HG03520 (cell line): ENCODE measurements around the gene PTPRM.

Source experiments
- ATAC-seq: cut with Tn5 transposase; IDR thresholded peaks from one replicate; pipeline ENCODE4 v1.9.1; 2021; ENCODE audit warnings: mild to moderate bottlenecking, moderate library complexity; ENCODE audit not compliant: unreplicated experiment

Gene PTPRM

DNA sequence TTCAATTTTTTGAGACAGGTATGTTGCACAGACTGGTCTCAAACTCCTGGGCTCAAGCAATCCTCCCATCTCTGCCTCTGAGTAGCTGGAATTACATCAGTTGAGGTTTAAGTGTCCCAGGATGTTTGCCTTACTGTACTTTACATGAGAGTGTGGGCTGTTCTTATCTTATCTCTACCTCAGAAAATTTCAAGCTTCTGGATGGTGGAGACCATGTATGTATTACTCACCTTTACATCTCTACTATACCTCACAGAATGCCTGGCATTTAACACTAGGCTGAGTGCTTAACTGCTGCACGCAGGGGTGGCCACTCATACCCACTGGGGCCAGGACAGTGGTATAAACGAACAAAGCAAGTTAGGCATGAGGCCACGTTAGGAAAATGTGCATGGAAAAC is 770.1 kb downstream of the PTPRM start:
- no peak for ATAC-seq

DNA sequence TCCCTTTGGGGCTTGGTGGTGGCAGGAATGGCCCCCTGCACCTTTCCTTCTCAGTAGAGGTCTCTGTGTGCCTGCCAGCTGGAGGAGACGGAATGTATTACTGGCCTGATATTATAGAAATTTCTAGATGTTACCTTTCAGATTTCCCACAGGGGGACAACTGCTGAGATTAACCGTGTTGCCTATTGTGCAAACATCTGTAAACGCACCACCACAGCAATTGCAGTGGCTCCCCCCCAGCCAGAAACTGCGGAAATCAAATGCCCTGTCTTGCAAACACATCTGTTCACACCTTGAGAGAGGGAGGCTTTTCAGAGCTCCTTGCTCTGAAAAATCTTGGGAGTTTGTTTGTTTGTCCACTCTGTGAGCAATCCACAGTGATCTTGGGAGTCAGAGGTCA is 772.1 kb downstream of the PTPRM start:
- no peak for ATAC-seq

DNA sequence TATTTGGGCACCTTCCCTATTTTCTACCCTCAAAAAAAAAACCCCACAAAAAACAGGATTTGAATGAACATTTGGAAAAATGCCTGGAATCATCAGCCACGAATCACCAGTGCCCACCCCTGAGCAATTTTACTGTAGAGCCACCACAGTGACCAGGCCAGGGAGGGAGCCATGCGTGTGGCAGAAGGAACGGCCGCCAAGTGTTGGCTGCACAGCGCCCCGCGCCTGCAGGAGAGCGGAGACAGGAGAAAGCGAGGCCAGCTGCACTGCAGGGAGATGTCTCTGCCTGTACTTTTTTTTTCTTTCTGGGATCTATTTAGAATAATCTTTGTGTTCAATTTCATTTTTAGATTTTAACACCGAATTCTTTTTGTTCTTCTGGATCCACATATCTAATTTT is 772.8 kb downstream of the PTPRM start:
- no peak for ATAC-seq

DNA sequence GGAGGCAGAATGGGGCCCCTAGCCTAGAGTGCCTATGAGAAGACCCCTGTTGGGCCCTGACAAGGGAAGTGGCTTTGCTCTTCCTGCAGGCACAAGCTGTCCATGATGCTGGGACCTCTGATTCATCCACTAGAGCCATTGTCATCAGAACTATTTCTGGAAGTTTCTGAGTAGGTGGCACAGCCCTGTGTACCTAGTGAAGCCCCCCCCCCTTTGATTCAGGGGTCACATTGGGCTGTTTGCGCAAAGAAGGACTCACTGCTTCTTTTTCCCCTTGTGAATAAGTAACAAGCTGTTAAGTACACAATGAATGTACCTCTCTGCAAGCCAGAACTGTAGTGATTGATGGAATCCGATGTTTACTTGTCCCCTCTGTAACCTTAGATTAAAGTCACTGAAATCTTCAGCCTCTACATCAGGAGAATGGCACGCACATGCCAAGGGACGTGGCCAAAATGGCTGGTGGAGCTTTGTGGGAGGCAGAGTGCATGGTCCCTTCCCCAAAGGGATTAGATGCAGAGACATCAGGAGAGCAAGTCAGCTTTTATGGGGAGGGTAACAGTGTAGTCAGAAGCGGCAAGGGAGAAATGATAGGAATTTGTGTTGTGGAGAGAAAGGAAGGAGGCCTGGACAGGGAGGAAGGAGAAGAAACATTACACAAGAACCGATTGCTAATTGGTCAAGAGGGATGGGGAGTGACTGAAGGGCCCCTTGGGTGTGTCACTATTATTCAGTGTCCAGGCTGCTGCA is 774.5 kb downstream of the PTPRM start:
- ATAC-seq = no peak

DNA sequence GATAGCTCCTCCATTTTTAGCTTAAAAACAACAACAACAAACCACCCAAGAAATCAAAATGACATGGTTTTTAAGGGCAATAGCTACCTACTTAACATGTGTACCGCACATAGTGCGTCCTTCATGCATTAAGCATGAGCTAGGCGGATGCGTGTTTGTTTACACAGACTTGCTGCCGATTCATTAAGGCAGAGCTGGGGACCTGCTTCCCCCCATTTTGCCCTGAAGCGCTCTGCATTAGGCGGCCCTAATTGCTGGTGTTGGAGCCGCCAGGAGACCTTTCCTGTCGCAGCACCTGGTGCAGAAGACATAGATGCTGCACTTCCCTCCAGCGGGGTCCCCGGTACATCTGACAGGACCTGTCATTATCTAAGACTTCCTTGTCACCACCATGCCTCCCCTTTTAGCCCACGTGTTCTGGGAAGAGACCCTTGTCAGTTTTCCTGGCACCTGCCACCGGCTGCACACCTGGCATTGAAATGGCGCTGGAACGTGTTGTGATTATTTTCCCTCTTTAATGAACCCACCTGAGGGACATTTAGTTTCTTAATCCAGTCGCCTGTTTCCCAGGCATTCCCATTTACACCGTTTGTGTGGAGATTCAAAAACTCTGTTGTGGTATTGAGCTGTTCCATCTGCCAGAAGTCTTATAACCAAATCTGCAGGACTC is 781.1 kb downstream of the PTPRM start:
- no peak for ATAC-seq

DNA sequence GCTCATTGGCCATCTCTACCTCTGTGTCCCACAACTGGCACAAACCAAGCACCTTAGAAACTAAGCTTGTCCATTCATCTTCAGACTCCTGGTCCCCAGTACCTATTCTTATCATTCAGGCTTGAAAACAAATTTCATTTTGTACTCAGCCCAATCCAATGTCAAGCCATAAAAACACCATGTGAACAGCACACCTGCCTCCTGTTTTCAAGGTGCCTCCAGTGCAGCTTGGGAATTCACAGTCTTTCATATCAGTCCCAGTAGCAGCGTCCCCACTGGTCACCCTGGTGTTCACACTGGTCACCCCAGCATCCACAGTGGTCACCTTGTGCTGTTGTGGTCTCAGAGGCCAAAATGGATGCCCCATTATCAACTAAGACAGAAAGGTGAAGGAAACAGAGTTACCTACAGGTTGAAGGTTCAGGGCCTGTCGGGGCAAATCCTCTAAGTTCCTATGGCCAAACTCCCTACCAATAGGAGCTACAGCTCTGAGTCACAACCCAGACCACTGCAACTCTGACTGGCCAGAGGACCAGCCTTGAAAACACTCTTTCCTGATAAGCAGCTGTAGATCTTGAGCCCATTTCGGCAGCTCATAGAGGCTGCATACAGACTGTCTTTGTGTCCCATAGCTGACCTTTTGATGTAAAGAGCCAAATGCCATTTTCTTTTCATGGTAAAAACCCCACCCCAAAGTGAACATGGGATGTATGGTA is 782.6 kb downstream of the PTPRM start:
- no peak for ATAC-seq

DNA sequence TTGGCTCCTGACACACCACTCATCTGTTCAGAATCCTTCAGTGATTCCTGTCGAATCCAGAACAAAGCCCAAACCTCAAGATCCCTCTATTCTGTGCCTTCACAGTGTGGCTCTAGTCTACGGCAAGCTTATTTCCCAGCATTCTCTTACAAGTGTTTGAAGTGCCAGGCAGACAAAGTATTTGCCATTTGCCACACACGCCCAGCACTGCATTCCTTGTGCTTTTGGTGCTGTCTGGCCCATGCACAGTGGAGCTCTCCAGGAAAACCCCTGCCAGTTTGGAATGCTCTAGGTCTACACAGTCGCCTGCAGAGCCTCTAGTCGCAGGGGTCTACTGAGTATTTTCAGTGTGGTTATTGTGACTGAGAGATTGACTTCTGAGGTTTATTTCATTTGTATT is 783.5 kb downstream of the PTPRM start:
- no peak for ATAC-seq

DNA sequence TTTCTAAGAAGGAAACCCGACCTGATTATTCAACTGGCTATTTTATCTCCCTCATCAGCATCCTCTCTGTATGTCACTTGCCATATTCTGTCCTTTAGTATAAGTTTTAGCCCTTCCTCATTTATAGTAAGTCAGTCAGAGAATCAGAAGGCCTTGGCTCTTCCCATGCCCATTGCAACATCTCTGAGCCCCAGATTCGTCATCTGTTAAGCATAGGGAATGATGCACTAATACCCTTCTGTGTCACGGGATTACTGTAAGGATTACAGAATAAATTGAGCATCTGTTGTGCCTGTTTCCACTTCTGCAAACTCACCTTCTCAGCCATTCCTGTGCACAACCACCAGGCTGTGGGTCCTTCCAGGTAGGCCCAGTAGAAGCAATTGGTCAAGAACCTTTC is 784.0 kb downstream of the PTPRM start:
- no peak for ATAC-seq

DNA sequence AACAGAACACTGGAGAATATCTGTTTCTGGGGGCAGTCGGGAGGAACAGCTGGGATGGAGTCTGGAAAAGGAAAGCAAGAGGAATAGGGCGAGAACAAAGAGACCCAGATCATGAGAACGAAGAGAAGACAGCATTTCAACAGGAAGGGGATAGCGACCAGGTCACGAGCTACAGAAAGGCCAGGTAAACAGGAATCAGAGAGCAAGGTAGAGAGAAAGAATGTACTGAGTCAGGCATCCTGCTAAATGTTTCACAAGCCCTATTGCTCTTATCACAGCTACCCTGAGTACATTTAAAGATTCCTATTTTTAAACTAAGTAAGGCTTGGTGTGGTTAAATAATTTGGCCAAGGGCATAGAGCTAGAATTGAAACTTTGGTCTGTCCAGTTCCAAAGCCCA is 787.2 kb downstream of the PTPRM start:
- no peak for ATAC-seq

DNA sequence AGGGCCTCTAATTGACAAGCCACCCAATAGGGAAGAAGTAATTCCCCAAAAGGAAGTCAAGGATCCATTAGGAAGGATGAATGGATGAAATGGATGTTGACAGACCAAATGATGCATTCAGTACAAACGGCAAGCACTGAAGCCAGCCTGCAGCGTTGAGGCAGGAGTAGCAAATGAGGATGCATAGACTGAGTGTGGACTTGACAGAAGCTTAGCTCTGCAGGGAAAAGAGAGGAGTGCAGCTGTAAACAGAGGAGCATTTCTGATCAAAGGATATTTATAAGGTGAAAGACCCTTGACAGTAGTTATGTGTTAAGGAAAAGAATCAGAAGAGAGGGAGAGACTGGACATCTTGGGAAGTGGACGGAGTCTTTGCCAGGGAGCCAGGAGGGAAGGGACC is 788.9 kb downstream of the PTPRM start:
- ATAC-seq = no peak

DNA sequence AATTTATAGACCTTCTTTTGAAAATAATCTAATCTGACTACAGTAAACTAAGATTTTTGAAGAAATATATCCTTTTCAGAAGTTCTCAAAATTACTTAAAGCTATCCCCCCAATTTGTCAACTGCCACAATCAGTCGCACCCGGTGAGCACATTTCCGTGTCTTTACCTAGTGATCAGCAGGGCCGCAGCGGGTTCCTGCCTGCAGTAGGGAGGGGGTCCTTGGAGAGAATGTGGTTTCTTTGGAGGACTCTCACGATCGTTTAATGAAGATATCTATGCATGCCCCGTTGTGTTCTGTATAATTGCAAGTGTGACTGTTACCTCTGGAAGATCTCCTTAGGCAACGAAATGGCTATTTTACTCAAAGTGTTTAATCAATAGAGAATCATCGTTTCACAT is 790.2 kb downstream of the PTPRM start:
- ATAC-seq = no peak

DNA sequence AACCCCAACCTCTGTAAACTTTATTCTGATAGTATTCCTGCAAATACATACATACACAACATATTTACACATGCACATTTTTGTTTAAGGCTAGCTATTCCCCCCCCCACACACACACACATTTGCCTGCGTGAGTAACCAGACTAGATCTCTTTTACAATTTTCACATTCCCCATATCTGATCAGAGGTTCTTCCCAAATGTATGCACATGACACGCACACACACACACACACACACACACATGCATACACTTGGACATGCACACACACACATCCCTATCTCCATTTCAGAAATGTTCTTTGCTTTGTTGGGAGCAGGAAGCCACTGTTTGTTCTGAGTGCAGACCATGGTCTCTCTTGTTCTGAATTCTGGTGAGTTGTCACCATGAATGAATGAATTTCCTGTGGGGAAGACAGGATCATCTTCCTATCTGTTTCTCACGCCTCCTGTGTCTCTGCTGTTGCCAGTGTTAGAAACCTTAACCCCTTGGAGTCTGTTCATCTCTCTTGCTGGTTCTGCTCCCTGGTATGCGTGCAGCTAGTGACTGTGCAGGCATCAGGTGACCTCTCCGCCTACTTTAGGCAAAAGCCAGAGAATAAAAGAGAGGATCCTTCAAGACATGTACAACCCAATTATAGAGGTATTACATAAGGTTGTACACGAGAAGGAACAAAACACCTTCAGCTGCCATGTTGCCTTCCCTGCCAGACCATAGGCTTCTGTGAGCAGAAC is 791.1 kb downstream of the PTPRM start:
- ATAC-seq = no peak

DNA sequence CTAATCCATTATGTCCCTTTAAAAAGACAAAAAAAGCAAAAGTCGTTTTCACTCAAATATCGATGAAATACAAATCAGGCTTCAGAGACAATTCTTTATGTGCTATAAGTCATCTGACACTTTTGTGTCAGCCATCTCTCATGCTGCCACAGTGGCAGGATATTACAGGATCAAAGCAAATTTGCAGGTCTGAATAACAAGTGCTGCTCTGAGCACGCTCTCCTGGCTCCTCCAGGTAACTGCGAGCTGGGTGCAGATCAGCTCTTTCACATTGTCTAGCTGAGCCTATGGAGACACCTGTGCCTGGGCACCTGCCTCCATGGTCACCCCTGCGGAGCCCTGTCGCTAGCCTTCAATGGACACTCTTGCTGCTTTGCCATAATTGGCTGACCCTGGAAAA is 792.0 kb downstream of the PTPRM start:
- no peak for ATAC-seq

DNA sequence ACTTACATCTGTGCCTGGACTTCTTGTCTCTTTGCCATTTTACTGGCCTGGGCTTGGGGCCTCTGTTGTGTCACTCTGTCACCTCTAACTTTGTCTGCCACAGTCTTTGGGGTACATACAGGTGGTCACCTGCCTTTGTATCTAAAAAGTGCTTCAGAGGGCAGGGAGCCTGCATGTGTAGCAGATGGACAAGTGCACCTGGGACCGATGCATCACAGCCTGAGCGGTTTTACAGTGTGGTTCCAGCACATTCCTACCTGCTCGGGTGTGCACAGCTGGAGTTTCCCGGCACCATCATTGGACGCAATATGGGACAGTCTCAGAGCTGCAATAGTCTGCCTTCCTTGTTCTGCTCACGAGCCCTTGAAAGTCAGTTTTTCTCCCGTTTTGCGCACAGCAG is 792.4 kb downstream of the PTPRM start:
- no peak for ATAC-seq

DNA sequence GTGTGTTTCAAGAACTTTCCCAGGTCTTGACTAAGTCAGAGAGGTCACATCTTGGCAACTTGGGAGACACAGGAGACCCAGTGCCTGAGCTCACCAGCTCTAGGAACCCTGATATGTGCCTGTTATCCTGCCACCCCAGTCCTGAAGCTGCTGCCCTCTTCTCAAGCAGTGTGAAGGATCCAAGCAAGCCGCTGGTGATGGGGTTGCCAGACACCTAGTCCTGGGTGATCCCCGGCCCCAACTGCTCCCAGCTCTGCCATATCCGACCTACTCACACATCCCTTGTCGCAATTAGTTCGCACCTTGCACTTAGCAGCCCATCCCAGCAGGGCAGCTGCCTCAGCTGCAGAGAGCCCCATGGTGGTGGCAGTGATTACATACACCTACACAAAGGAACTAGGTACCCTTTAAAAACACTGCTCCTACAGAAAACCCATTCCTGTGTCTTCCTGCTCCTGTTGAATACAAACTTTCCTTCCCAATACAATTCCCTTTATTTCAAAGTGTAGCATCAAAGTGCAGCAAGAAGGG is 794.9 kb downstream of the PTPRM start:
- ATAC-seq = no peak

DNA sequence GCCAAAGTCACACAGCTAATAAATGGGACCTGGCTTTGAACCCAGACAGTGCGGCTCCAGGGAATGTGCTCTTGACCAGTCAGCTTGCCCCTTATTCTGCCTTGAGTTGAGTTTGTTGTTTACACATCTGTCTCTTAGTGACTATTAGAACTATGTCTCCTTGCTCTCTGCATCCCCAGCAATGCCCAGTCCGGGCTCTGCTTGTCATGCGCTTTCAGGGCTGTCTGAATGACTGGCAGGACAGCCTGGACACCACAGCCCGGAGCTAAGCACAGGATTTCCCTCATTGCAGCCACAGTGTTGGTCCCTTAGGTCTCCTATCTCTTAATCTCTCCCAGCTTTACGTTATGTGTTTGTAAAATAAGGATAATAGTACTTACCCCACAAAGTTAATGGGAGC is 795.7 kb downstream of the PTPRM start:
- no peak for ATAC-seq

DNA sequence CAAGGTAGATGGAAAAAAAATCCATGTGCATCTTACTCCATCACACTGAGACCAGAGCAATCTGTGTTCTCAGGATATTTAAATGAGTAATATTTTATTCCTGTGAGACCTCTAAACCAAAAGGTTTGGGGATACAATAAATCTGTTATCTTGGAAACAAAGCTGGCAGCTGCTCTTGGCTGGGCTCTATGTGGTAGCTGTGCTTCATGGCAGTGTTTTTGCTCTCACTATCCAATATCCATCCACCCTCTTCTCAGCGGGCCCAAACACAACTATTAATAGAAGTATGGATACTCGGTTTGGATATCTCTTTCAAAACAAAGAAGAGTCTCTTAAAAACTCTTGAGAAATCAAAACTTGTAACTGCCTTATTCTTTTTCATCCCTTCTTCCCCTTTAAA is 797.3 kb downstream of the PTPRM start:
- ATAC-seq = no peak

DNA sequence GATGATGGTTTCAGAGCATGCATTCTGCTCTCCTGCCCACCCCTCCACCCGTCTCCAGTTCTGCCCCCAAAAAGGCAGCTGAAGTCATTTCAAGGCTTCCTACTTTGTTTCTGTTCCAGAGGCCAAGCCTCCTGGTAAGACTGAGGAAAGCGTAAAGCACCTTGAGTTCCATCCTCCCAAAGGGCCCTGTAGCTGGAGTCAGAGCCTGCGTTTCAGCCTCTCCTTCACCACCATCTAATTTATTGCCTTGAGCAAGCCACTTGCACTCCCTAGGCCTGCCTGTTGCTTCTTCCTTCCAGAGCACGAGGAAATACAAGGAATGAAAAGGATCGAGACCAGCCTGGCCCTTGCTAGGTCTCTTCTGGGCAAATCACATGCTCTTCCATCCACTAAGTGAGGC is 797.9 kb downstream of the PTPRM start:
- no peak for ATAC-seq

DNA sequence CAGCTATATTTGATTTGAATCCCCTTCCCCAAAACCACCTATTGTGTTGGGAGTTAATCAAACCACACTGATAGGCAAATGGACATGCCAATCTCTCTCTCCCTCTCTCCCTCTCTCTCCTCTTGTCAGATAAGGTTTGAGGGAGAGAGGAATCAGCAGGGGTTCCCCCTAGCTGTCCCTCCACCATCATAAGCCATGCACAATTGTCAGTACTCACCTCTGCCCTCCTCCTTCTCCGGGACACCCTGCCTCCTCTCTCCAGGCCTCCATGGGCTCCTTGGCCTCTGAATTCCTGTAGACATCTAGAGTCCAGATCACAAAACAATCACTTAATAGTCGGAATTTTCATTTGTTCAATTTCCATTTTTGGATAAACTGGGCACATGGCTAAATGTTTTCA is 798.4 kb downstream of the PTPRM start:
- no peak for ATAC-seq

DNA sequence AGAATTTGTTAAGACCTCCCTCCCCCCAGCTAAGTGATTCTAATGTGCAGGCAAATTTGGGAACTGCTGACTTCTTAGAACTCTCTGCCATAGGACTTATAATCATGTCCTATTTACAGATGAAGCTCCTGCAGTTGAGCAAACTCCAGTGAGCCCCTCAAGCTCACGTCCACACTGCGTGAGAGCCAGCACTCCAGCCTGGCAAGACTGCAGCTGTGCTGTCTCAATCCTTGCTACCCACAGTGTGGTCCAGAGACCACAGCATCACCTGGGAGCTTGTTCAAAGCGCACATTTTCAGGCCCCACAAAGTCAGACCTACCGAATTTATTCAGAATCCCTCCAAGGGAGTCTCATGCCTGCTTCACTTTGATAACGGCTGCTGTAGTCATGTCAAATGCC is 799.0 kb downstream of the PTPRM start:
- no peak for ATAC-seq

DNA sequence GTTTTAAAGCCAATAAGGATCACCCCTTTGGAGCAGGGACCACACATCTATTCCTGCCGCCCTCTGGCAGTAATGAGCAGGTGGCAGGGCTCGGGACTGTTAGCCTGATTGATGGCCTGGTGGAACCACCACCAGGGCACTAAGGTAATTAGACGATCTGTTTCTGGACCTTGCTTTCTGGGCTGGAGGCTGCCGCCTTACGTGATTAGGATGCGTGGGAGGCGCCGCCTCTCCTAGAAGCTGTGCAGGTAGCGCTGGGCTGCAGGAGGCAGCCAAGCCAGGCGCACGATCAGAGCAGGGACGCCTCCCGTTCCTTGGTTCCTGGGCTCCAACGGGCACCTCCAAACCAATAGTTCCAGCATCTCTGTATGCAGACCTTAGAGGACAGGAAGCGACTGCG is 799.5 kb downstream of the PTPRM start:
- ATAC-seq = no peak
